AG04449 (cell line): ENCODE data around the gene FUT8.

Source experiments
- CTCF ChIA-PET: fragments of 350-600 bp; formaldehyde crosslinking; extraction: SDS; loops from one replicate; lab custom pipeline; 2021; ENCODE audit warnings: antibody characterized with exemption; lab: Yijun Ruan, JAX
- POLR2A ChIA-PET: fragments of 400-600, 350-600 bp; formaldehyde crosslinking; extraction: SDS; loops from one replicate; lab custom pipeline; 2020; ENCODE audit warnings: antibody characterized with exemption, inconsistent platforms; lab: Yijun Ruan, JAX
- DNase-seq: peaks from one replicate; pipeline ENCODE4 v3.0.0-alpha.2; 2010; ENCODE audit warnings: low read depth, low spot score
- H3K4me3 ChIP-seq: 2 replicates; pipeline ENCODE4 v1.5.1; 2011; ENCODE audit warnings: low read depth, mild to moderate bottlenecking, control low read depth, low read length
- CTCF ChIP-seq: IDR thresholded peaks from one replicate; pipeline ENCODE4 v1.5.1; 2011; ENCODE audit warnings: mild to moderate bottlenecking, moderate library complexity, low read length, control low read depth, inconsistent platforms; ENCODE audit not compliant: insufficient read depth; ENCODE audit errors: missing control alignments

Gene FUT8

GRCh38 chr14:65476273-65476941, 63.9 kb downstream of the FUT8 start:
- TF ChIP-seq CTCF = no peak
- ChIA-PET CTCF (no interaction called here), POLR2A (no interaction called here)
- H3K4me3 ChIP-seq = no peak overlapping the region
- no peak for DNase-seq

GRCh38 chr14:65476942-65477318, 64.4 kb downstream of the FUT8 start:
- no peak for DNase-seq
- no peak for TF ChIP-seq CTCF
- CTCF ChIA-PET = interaction anchor here (1.1 kb wide), 1 partner anchor 309 kb away, joined by 3 read pairs; no protein-coding TSS in a partner anchor
- H3K4me3 ChIP-seq = no peak overlapping the region
- POLR2A ChIA-PET = no interaction called here

- CTCF ChIA-PET = interaction anchor here (1.1 to 1.5 kb wide), 3 partner anchors 13 to 310 kb away, joined by 3 to 6 read pairs (median 3); no protein-coding TSS in a partner anchor
- H3K4me3 ChIP-seq = no peak overlapping the region
- no peak for DNase-seq
- POLR2A ChIA-PET = no interaction called here
- TF ChIP-seq CTCF = no peak
Measured at GRCh38 chr14:65478017-65478416, 65.5 kb downstream of the FUT8 start.

- TF ChIP-seq CTCF = no peak
- DNase-seq = no peak
- POLR2A ChIA-PET = no interaction called here
- H3K4me3 ChIP-seq = no peak overlapping the region
- CTCF ChIA-PET = interaction anchor here (1.2 to 1.5 kb wide), 2 partner anchors 13 to 63 kb away, joined by 3 to 6 read pairs; no protein-coding TSS in a partner anchor
Measured at GRCh38 chr14:65478596-65478995, 66.1 kb downstream of the FUT8 start.

GRCh38 chr14:65479386-65479785, 66.9 kb downstream of the FUT8 start:
- POLR2A ChIA-PET = no interaction called here
- CTCF ChIA-PET = interaction anchor here (1.2 to 1.5 kb wide), 2 partner anchors 14 to 64 kb away, joined by 3 to 6 read pairs; no protein-coding TSS in a partner anchor
- no peak for TF ChIP-seq CTCF

GRCh38 chr14:65482757-65483438, 70.4 kb downstream of the FUT8 start:
- CTCF ChIA-PET = interaction anchor here (1.0 kb wide), 1 partner anchor 20 kb away, joined by 3 read pairs; no protein-coding TSS in a partner anchor
- POLR2A ChIA-PET = no interaction called here

More at GRCh38 chr14:65479386-65479785, 66.9 kb downstream of the FUT8 start:
- H3K4me3 ChIP-seq = no peak overlapping the region
- DNase-seq = no peak

More at GRCh38 chr14:65482757-65483438, 70.4 kb downstream of the FUT8 start:
- no peak overlapping the region for H3K4me3 ChIP-seq
- no peak for DNase-seq
- TF ChIP-seq CTCF = no peak
